ENCODE data around the gene DAPP1.

The DAPP1 gene

DNA sequence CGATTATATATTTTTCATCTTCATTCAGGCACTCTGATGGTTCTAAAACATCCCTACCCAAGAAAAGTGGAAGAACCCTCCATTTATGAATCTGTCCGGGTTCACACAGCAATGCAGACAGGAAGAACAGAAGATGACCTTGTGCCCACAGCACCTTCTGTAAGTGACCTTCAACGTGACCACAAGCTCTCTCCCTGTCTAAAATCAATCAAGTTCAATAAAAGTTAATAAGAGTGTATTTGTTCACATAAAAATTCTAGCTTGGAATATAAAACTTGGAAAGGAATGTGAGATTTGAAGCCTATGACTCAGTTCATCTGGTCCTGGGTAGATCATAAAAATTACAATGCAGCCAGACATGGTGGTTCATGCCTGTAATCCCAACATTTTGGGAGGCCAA lies 36.6 kb downstream of the DAPP1 start:
- no peak for DNase-seq (ENCODE audit: low read depth in 2 of 2, low spot score in 1 of 2)

DNA sequence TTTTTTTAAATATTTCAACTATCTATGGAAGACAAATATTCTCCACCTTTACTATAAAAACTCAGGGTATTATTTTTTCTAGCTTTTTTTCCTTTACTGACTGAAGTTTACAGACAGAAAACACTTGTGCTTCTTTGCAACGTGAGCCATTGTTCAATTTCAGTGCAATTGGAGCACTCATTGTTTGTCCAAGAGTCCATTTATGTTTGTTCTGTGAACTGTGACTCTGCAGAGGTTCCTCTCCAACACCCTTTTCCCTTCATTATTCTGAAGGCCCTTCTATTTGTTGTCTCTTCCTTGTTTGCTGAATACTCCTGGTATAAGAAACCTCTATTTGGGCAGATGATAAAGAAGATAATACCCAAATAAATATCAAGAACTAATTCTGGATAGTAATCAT lies 37.4 kb downstream of the DAPP1 start:
- no peak for DNase-seq (ENCODE audit: low read depth in 2 of 2, low spot score in 1 of 2)

DNA sequence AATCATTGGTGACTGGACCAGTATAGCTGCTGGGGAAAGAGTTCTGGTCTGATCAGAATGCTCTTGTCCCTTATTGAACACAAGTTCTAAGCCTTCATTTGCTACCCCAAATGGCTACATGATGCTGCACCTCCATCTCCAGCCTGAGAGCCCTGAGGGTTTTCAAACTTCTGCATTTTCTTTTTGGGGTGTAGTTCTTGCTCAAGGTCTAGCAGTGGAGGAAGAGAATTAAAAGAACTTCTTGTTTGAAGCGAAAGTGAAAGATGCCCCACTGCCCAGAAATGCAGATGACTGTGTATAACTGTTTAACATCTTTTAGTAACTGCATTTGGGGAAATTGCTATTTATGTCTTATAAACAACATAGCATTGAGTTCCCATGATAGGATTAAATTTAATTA lies 39.1 kb downstream of the DAPP1 start:
- no peak for DNase-seq (ENCODE audit: low read depth in 2 of 2, low spot score in 1 of 2)

DNA sequence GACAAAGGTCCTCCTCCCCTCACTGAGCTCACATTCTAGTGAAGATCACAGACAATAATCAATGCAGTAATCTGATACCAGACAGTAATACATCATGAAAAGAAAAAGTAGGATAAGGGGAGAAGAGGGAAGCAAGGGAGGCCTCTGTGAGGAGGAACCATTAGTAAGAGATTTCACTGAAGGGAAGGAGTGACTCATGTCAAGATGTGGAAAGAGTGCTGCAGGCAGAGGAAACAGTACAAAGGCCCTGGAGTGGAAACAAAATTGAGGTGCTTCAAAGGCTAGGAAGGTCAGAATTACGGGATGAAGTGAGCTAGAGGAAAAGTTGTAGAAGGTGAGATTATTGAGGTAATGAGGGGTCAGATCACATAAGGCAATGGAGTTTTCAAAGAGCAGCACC lies 39.5 kb downstream of the DAPP1 start:
- DNase-seq (ENCODE audit: low read depth in 2 of 2, low spot score in 1 of 2) = no peak

DNA sequence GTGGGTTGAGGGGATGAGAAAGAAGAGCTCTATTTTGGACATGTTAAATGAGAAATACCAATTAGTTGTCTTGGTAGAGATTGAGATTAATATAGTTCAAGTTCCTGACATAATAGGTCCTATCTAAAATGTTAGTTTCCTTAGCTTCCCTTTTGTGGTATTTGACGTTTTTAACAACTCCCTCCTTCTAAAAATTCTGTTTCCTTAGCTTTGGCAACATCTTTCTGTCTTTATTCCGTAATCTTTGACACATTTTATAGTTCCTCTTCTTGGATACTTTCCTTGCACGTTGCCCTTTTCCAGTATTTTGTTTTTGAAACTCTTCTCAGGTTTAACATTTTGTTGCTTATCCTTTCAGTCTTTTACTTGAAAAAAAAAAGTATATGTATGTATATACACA lies 40.7 kb downstream of the DAPP1 start:
- no peak for DNase-seq (ENCODE audit: low read depth in 2 of 2, low spot score in 1 of 2)

DNA sequence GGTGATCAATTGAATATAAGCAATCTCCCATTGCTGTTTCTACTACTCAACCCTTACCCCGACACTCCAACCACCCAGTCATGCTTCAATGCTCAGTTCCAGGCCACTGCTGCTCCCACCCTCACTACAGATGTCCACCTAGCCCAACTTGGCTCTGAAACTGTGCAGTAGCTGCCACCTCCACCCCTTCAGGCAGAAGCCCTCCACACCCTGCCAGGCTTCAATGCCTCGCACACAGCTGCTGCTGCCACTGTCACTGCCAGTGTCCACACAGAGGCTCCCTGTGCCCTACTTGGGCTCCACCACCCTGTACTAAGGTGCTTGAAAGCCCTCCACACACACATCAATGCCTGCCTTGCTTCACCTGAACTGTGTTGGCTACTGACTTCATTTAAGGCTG lies 43.0 kb downstream of the DAPP1 start:
- no peak for DNase-seq (ENCODE audit: low read depth in 2 of 2, low spot score in 1 of 2)

DNA sequence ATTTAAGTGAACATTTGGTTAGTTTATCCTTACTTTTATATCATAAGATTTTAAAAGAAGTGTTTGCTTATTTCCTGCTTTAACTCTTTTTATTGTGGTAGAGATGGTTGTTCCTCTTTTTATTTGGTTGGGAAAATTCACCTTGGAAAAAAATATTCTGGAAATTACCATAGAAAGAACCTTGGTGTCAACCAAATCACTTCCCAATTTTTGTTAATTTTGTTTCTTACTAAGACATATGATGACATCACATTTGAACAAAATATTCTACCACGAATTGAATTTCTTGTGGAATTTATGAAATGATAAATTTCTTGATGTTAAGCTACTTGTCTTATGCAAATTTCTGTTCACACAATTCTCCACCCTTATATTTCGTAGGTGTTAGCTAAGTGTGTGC lies 43.9 kb downstream of the DAPP1 start:
- no peak for DNase-seq (ENCODE audit: low read depth in 2 of 2, low spot score in 1 of 2)

DNA sequence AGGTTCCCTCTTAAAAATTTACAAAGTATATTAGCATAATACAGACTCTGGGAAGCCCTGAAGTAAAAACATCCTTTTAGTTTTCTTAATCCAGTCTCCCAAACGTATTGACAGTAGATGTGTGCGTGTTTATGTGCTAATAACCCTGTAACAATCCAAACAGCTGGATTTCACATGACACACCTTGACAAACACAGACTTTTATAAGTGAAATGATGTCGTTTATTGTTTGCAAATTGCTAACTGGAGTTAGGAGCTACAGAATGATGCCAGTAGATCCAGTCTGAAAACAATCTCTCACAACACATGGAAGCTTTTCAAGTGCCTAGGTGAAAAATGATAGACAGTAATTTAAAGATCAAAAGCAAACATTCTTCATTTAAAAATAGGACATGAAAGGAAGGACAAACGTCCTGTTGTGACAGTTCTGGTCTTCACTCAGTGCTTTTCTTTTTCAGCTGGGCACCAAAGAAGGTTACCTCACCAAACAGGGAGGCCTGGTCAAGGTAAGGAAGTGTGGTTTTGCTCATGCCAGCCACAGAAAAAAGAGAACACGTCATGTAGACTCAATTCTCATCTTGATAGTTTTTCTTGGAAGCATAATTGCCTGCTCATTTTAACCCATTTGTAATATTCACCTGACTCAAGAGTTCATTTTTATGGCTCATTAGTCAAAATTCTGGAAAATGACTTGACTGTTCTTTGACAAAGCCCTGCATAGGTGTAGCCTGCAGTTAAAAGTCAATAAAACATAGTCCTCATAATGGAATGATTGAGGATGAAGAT lies 44.7 kb downstream of the DAPP1 start:
- DNase-seq (ENCODE audit: low read depth in 2 of 2, low spot score in 1 of 2) = no peak

DNA sequence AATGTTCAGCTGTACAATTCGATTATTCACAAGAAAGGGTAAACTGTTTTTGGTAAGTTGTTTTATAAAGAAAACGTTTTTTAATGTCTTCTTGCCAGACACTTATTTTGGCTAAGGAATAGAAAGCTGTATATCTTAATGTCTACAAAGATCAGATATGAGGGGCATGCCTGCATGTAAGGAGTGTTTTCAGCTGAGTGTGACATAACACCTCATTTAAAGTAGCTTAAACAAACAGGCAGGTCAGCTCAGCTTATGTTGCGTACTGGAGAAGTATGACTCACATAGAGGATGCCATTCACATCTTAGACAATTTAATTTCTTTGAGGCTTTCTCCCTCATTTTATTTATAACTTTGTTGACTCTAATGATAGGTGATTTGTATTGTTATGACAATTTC lies 47.2 kb downstream of the DAPP1 start:
- DNase-seq (ENCODE audit: low read depth in 2 of 2, low spot score in 1 of 2) = no peak

DNA sequence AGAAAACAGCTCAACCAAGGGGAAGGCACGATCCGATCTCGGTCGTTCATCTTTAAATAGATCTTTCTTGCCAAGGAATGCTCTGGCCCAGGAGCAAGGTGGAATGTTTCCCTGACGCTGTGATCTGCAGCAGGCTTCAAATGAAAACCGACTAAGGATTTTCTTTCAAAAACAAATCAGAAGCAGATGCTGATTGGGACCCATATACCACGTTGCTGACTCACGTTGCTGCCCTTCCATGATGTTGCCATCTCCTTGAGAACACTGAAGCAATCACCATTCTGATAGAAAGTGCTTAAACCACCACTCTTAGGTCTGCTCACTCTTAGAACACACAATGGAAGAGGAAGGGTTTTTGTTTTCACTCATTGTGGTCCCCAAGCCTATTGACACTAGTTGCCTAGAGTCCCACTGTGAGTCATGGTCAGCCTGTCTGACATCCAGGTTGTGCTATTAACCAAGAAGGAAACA lies 51.5 kb downstream of the DAPP1 start:
- no peak for DNase-seq (ENCODE audit: low read depth in 2 of 2, low spot score in 1 of 2)

DNA sequence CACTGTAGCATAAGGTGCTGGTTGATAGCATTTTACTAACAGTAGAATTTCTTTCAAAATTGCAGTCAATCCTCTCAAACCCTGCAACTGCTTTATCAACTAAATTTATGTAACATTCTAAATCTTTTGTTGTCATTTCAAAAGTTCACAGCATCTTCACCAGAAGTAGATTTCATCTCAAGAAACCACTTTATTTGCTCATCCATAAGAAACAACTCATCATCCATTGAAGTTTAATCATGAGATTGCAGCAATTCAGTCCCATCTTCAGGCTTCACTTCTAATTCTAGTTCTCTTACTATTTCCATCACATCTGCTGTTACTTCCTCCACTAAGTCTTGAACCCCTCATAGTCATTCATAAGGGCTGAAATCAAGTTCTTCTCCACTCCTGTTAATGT lies 55.9 kb downstream of the DAPP1 start:
- no peak for DNase-seq (ENCODE audit: low read depth in 2 of 2, low spot score in 1 of 2)

DNA sequence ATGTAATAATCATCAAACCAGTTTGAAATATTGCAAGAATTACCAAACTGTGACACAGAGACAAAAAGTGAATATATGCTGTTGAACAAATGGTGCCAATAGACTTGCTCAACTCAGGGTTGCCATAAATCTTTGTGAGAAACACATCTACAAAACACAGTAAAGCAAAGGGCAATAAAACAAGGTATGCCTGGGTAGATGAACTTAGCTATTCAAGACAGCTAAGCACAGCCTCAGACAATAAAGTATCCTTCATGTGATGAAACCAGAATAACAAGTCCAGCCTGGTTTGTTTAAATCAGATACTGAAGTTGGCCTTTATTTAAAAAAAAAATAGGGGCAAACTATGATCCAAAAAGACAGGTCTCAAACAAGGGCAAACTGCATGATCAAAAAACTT lies 58.4 kb downstream of the DAPP1 start:
- no peak for DNase-seq (ENCODE audit: low read depth in 2 of 2, low spot score in 1 of 2)

DNA sequence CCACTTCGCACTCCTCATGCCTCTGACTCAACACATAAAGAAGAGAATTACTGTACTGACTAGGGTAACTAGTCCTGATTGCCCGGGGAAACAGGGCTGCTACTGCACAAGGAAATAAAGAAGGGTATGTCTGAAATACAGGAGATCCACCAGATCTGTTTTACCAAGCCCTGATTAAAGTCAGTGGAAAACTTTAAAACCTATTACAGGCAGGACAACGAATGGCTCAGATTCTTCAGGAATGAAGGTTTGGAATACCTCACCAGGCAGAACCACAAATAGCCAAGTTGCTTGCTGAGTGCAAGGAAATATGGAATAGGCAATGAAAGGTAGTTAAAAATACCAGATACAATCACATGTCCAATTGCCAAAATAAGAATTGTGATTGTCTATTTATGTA lies 60.3 kb downstream of the DAPP1 start:
- DNase-seq (ENCODE audit: low read depth in 2 of 2, low spot score in 1 of 2) = no peak

DNA sequence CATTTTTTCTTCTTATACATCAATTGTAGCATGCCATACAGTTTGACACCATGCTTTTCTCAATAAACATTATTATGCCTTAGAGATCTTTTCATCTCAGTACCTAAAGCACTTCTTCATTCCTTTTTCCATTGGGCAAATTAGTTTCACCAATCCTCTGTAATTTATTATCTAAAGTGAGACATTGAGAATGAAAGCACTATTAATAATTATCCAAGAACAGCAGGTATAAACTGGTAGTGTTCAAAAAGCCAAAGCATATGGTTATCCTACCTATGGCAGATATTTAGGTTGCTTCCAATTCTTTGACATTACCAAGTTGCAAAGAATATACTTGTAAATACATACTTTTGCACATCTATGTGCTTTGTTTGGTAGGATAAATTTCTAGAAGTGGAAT lies 62.0 kb downstream of the DAPP1 start:
- no peak for DNase-seq (ENCODE audit: low read depth in 2 of 2, low spot score in 1 of 2)

DNA sequence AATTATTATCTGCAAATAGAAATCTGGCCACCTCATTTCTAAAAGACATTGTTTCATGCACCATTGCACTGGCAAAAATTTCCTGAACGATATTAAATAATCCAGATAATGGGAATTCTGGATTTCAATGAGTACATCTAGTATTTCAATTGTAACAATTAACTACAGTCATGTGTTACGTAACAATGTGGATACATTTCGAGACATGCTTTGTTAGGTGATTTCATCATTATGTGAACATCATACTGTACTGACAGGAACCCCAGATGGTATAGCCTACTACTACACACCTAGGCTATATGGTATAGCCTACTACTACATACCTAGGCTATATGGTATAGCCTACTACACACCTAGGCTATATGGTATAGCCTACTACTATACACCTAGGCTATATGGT lies 62.8 kb downstream of the DAPP1 start:
- no peak for DNase-seq (ENCODE audit: low read depth in 2 of 2, low spot score in 1 of 2)

DNA sequence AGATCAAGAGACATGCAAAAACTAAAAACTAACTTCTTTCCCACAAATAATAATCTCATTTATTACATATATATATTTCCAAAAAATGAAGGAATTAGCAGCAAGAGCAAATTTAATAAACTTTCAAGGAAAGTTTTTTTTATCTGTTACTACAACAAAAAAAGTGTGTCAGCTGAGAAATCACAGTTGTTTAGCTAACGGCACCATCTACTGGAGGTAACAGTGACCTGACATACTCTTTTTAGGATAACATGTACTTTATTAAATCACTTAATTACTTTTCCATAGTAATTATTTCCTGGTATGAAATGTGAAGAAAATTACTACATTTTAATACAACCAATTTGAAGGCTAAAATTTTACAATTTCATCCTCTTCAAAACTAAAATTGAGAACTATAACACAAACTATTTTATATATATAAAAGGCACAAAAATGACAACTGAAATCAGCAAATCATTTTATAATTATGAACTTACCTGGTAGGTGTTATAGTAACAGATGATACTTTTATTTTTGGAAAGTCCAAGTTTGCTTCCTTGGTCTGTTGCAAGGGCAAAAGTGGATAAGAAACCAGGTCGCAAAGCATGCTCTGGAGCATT lies 68.5 kb downstream of the DAPP1 start:
- DNase-seq (ENCODE audit: low read depth in 2 of 2, low spot score in 1 of 2) = no peak

DNA sequence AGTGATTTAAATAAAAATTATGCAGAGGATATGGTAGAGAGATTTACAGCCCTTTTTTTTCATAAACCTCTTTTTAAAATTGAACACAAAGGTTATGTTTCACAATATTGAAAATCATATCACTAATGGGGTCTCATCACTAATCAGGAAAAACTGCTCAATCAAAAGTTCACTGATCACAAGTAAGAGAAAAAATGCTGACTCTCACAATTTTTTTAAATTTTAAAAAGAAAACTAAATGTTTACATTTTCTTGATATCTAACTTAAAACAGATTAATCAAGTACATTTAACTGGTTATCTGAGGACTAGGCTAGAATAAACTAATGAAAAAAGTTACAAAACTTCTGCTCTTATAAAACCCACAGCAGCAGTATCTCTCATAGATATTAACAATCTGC lies 69.1 kb downstream of the DAPP1 start:
- no peak for DNase-seq (ENCODE audit: low read depth in 2 of 2, low spot score in 1 of 2)

DNA sequence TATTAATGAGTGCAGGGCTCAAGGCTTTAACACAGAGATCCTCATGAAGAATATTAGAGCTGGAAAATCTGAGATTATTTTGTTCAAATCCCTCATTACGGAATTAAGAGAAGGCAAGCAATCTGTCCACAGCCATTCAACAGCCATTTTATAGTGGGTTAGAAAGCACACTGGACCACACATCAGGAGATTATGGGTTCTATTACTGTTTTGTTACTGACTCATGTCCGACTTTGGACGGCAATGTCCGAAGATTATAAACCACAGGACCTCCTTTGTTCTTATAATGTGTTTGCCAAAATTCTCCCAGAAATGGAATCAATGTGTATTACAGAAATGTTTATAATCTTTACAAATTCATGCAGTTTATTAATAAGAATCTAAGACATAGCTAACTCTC lies 69.5 kb downstream of the DAPP1 start:
- no peak for DNase-seq (ENCODE audit: low read depth in 2 of 2, low spot score in 1 of 2)

DNA sequence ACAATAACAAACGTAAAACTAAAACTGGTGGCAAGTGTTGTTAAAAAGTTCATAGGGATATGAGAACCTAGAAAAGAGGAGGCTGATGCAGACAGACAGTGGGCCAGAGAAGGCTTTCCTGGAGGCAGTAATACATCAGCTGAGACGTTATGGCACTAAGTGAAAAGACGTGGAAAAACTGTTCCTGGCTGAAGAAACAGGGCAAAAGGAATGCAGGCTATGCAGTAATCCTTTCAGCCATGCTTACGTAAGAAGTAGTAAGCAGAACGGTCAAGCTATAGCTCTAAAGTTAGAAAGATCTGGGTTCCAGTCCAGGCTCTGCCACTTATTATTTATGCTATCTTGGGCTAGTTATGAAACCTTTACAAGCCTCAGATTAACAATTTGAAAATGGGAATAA lies 71.2 kb downstream of the DAPP1 start:
- no peak for DNase-seq (ENCODE audit: low read depth in 2 of 2, low spot score in 1 of 2)

DNA sequence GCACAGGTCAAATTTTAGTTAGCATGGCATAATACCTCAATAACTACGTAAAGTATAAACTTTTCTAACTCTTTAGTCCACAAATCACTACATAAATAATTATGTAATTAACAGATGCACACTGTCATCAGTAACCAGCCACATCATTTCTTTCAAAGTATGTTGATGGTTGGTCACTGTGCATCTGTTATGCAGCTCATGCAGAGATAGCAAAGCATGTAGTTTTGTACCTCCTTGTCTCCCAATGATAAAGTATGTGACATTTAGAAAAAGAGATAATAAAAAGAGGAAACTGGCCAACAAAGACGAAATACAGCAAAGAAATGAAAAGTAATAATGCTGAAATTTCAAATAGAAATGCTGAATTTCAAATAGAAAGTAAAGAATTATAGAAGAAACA lies 74.7 kb downstream of the DAPP1 start:
- no peak for DNase-seq (ENCODE audit: low read depth in 2 of 2, low spot score in 1 of 2)

DNA sequence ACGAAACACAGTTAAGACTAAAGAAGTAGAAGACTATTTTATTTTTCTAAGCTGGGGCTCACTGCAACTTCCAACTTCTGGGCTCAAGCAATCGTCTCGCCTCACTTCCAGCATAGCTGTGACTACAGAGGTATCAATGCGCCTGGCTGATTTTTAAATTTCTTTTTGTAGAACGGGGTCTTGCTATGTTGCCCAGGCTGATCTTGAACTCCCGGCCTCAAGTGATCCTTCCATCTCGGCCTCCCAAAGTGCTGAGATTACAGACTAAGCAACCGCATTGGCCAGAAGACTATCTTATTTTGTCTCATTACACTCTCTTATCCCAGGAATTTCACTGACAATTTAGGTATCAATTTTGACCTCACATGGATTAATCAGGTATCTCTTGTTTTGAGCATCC lies 76.4 kb downstream of the DAPP1 start:
- no peak for DNase-seq (ENCODE audit: low read depth in 2 of 2, low spot score in 1 of 2)

DNA sequence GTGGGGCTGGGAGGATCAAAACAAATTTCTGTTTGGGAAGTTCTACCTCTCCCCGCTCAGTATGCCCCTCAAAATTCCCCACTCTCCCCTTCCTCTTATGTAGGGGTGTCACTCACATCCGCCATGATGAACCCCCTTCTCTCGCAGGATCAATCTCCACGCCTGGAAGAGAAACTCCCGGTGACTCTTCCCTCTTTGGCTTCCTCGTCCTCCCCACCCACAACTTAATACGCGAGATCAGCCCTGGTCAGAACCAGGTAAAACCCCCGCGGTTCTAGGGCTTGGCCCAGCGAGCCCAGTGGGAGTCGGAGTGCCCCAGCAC lies 77.2 kb downstream of the DAPP1 start:
- no peak for DNase-seq (ENCODE audit: low read depth in 2 of 2, low spot score in 1 of 2)
